GM12878 (cell line): Measurements from ENCODE around the gene BAZ1B. TPM values are rescaled to one million over a fixed set of nuclear protein-coding genes. Genes with fewer than 3 reads are reported as not detected.

Source experiments
- ATAC-seq: fragments of 200-7000 bp; cut with Tn5 transposase; 3 replicates; pipeline ENCODE4 v1.9.1; 2020; ENCODE audit warnings: mild to moderate bottlenecking, moderate library complexity
- BruUV-seq: library from RNA; stranded (reverse); fragments of 400-500 nt; replicated peaks from 2 replicates; lab custom pipeline; 2021; lab: Mats Ljungman, UMichigan
- CTCF ChIA-PET: fragments of 300-600 bp; sonication (Branson Sonifier 250); formaldehyde crosslinking; extraction: SDS; loops from one replicate; lab custom pipeline; 2021; ENCODE audit warnings: inconsistent platforms; lab: Yijun Ruan, JAX
- POLR2A ChIA-PET: fragments of 350-600 bp; formaldehyde crosslinking; extraction: SDS; loops from one replicate; lab custom pipeline; 2021; ENCODE audit warnings: inconsistent platforms; lab: Charles Lee
- RAD21 ChIA-PET: fragments of 300-600 bp; sonication (Branson Sonifier 250); formaldehyde crosslinking; loops from one replicate; lab custom pipeline; 2023; ENCODE audit warnings: antibody characterized with exemption; ENCODE audit not compliant: unreplicated experiment; lab: Charles Lee
- SMC1A ChIA-PET: fragments of 300-600 bp; sonication (Branson Sonifier 250); formaldehyde crosslinking; loops from one replicate; lab custom pipeline; 2023; ENCODE audit not compliant: unreplicated experiment, uncharacterized antibody; lab: Charles Lee
- DNase-seq: peaks from one replicate; pipeline ENCODE4 v3.0.0-alpha.2; 2011; ENCODE audit warnings: low read depth, low spot score
- FAIRE-seq: peaks from 3 replicates; lab custom pipeline; 2011; peaks lifted over from hg19 to GRCh38; lab: Jason Lieb, UNC
- H2AFZ ChIP-seq: 2 replicates; pipeline ENCODE4 v1.6.0; 2011; ENCODE audit warnings: low read depth, low read length, control low read depth; ENCODE audit not compliant: control insufficient read depth
- H3K27ac ChIP-seq: 2 replicates; pipeline ENCODE4 v1.5.1; 2011; ENCODE audit warnings: control low read depth; ENCODE audit not compliant: control insufficient read depth, insufficient read depth
- H3K27me3 ChIP-seq, 2 experiments: replicated peaks in 1 of 2; 2 replicates each; pipeline versions ENCODE4 v1.6.0 to v1.6.1; 2011; ENCODE audit warnings: low read length in 1 of 2; ENCODE audit not compliant: control insufficient read depth in 2 of 2, insufficient read depth in 2 of 2
- H3K36me3 ChIP-seq, 2 experiments: 2 replicates each; pipeline ENCODE4 v1.5.1; 2011; ENCODE audit warnings: low read length in 1 of 2; ENCODE audit not compliant: control insufficient read depth in 2 of 2, insufficient read depth in 2 of 2
- H3K4me1 ChIP-seq: 2 replicates; pipeline ENCODE4 v1.6.1; 2011; ENCODE audit warnings: mild to moderate bottlenecking, low read length, moderate library complexity, mixed read lengths; ENCODE audit not compliant: control insufficient read depth, insufficient read depth
- H3K4me2 ChIP-seq: 2 replicates; pipeline ENCODE4 v1.6.0; 2011; ENCODE audit warnings: control low read depth; ENCODE audit not compliant: control insufficient read depth, insufficient read depth
- H3K4me3 ChIP-seq: fragments of 200-600 bp; sonication (generic); 2 replicates; pipeline ENCODE4 v1.5.1; 2016
- H3K79me2 ChIP-seq: 2 replicates; pipeline ENCODE4 v1.6.0; 2011; ENCODE audit warnings: low read length; ENCODE audit not compliant: control insufficient read depth, insufficient read depth
- H3K9ac ChIP-seq: 2 replicates; pipeline ENCODE4 v1.8.0; 2011; ENCODE audit warnings: low read length, control low read depth, mixed read lengths; ENCODE audit not compliant: control insufficient read depth, insufficient read depth
- H3K9me3 ChIP-seq: replicated peaks from 3 replicates; pipeline ENCODE4 v1.5.1; 2011; ENCODE audit warnings: mild to moderate bottlenecking, low read length; ENCODE audit not compliant: control insufficient read depth, insufficient read depth
- H4K20me1 ChIP-seq: 2 replicates; pipeline ENCODE4 v1.6.0; 2011; ENCODE audit not compliant: control insufficient read depth, insufficient read depth
- CBX3 ChIP-seq: fragments of 200-600 bp; sonication (generic); IDR thresholded peaks from 2 replicates; pipeline ENCODE4 v1.6.1; 2016; ENCODE audit warnings: low read depth, borderline replicate concordance
- CREB1 ChIP-seq: IDR thresholded peaks from 2 replicates; pipeline ENCODE4 v1.6.1; 2012; ENCODE audit warnings: low read depth, mild to moderate bottlenecking, inconsistent platforms
- EGR1 ChIP-seq, 2 experiments: IDR thresholded peaks; 1 replicate in 1 of 2; 2 replicates in 1 of 2; pipeline ENCODE4 v1.6.1; 2011 to 2012; ENCODE audit warnings: low read depth in 2 of 2, low read length in 2 of 2, borderline replicate concordance in 1 of 2, mild to moderate bottlenecking in 1 of 2, moderate library complexity in 1 of 2
- GATAD2B ChIP-seq: fragments of 450-650 bp; conservative IDR thresholded peaks from 2 replicates; pipeline ENCODE4 v1.6.1; 2017; ENCODE audit warnings: low read depth, mild to moderate bottlenecking, moderate library complexity
- KLF5 ChIP-seq: fragments of 450-650 bp; IDR thresholded peaks from 2 replicates; pipeline ENCODE4 v1.6.1; 2014; ENCODE audit warnings: mild to moderate bottlenecking; ENCODE audit not compliant: partially characterized antibody
- NFYB ChIP-seq: IDR thresholded peaks from 2 replicates; pipeline ENCODE4 v1.6.1; 2011; ENCODE audit warnings: low read depth, mild to moderate bottlenecking, low read length, improper control_type of control experiment, moderate library complexity; ENCODE audit not compliant: insufficient read depth
- WGBS: methylation state at CpG from one replicate; pipeline ENCODE4 v1.1.6; 2016; ENCODE audit warnings: low lambda C conversion rate; ENCODE audit not compliant: insufficient replicate concordance, insufficient coverage; ENCODE audit errors: missing lambda C conversion rate; 5-methylcytosine and 5-hydroxymethylcytosine counted together
- in situ Hi-C: fragments of 300-500 bp; cut with MboI; formaldehyde crosslinking; loops from 9 replicates; pipeline ENCODE4 v1.14.3; 2018; ENCODE audit warnings: mixed read lengths
- intact Hi-C: fragments of 100-400 bp; cut with micrococcal nuclease; formaldehyde crosslinking; loops from one replicate; pipeline ENCODE4 v1.14.2; 2022; ENCODE audit not compliant: unreplicated experiment
- polyA plus RNA-seq, 11 experiments: library from polyadenylated mRNA; depleted of rRNA in 4 of 11; unstranded in 6 of 11; stranded (reverse) in 5 of 11; fragments of >200 nt; fragmentation: Nextera tagmentation in 4 of 11; fragmentation: Illumina TruSeq in 1 of 11; extraction: Ambion mirVana in 4 of 11; extraction: Trizol in 1 of 11; gene quantifications; 1 replicate in 1 of 11; 2 replicates in 10 of 11; pipeline versions ENCODE4 v1.2.1 to v1.2.3, GENCODE V29; 2011 to 2016; ENCODE audit warnings: inconsistent platforms in 2 of 11, missing spikeins in 2 of 11, low read depth in 1 of 11
- total RNA-seq, 4 experiments: library from RNA; depleted of rRNA in 3 of 4; stranded (reverse); fragments of >200 nt in 3 of 4; fragmentation: Illumina TruSeq in 1 of 4; extraction: Trizol in 1 of 4; gene quantifications; 2 replicates each; pipeline versions ENCODE4 v1.2.1 to v1.2.3, GENCODE V29; 2013 to 2021
- TF ChIP-seq, protein P1 (sequence below): IDR thresholded peaks from 2 replicates; pipeline ENCODE4 v1.6.1; 2012; ENCODE audit warnings: low read length, inconsistent platforms
- TF ChIP-seq, protein P2 (sequence below): IDR thresholded peaks from 2 replicates; pipeline ENCODE4 v1.6.1; 2011; ENCODE audit warnings: borderline replicate concordance, low read depth, mild to moderate bottlenecking, moderate library complexity, low read length; ENCODE audit not compliant: insufficient read depth, poor library complexity, severe bottlenecking
- TF ChIP-seq, protein P3 (sequence below): fragments of 450-650 bp; formaldehyde crosslinking; IDR thresholded peaks from 2 replicates; pipeline ENCODE4 v1.4.0; 2020; ENCODE audit warnings: mild to moderate bottlenecking, moderate library complexity
- TF ChIP-seq, protein P4 (sequence below): IDR thresholded peaks from 2 replicates; pipeline ENCODE4 v1.6.1; 2012; ENCODE audit warnings: improper control_type of control experiment, low read depth, low read length; ENCODE audit not compliant: insufficient replicate concordance

The BAZ1B gene
- total and polyA plus RNA-seq, 10 of the 15 experiments (the other 5 are each of a cell fraction or from before 2014, with no cell fraction given): 14.0 to 77.4 (median 36.2) TPM

DNA sequence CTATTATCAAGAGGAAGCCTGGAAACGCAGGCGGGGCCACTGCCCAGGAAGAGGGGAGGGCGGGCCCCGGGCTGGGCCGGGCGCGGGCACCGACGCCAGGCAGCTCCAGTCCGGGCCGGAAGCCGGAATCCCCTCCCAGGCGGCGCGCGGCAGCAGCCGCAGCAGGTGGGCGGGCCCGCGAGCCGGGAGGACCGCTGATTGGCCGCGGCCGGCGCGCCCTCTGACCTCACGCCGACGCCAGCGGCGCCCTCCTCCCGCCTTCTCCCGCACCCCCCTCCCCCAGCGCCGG lies 35.0 kb upstream of the BAZ1B start:
- H3K36me3 ChIP-seq: no peaks in the 10 kb centered on the region
- ChIA-PET RAD21 (interaction anchor here (0.6 to 4.1 kb wide), 5 partner anchors 21 to 60 kb away, joined by 3 to 21 read pairs (median 4); partner anchors contain the start of genes BAZ1B and TBL2), SMC1A (interaction anchor here (1.1 to 1.5 kb wide), 3 partner anchors 9 to 36 kb away, joined by 3 to 5 read pairs (median 4); no protein-coding TSS in a partner anchor), CTCF (interaction anchor here (1.5 to 1.8 kb wide), 2 partner anchors 31 to 35 kb away, joined by 4 to 8 read pairs; partner anchors contain the start of gene BAZ1B), POLR2A (interaction anchor here (0.6 to 3.7 kb wide), 5 partner anchors 10 to 39 kb away, joined by 3 to 41 read pairs (median 3); partner anchors contain the start of genes BAZ1B and TBL2)
- no peaks in the 10 kb centered on the region for H3K27me3 ChIP-seq
- H3K9me3 ChIP-seq: no peaks in the 10 kb centered on the region
- H2AFZ ChIP-seq: peak overlapping the region; percentile 70; the same call in 1 of the 2 replicates
- intact Hi-C loops: loop anchor here (1.0 to 2.0 kb wide), 2 partner anchors 22 to 35 kb away; partner anchors contain the start of genes BAZ1B and TBL2
- ATAC-seq: peak; percentile 98
- peak; percentile 47 for DNase-seq
- H3K4me2 ChIP-seq: peak overlapping the region; percentile 72
- peaks cover 36% of the 10 kb centered on the region for H3K79me2 ChIP-seq
- FAIRE-seq: peak; percentile 38
- 0% methylated on average over 4 of the region's 36 CpGs for WGBS
- H3K4me1 ChIP-seq: peaks cover 18% of the 10 kb centered on the region
- H4K20me1 ChIP-seq: no peaks in the 10 kb centered on the region
- peak overlapping the region; percentile 98 for H3K4me3 ChIP-seq
- in situ Hi-C loops: no loop called here
- H3K9ac ChIP-seq: peak overlapping the region; percentile 91
- BruUV-seq: no TSS peak
- peak overlapping the region; percentile 97 for H3K27ac ChIP-seq
- TF ChIP-seq NFYB: peak; percentile 83; the same call in 1 of the 2 replicates
- TF ChIP-seq KLF5: peak; percentile 11
- peak; percentile 88 for TF ChIP-seq CREB1
- TF ChIP-seq, protein P1, sequence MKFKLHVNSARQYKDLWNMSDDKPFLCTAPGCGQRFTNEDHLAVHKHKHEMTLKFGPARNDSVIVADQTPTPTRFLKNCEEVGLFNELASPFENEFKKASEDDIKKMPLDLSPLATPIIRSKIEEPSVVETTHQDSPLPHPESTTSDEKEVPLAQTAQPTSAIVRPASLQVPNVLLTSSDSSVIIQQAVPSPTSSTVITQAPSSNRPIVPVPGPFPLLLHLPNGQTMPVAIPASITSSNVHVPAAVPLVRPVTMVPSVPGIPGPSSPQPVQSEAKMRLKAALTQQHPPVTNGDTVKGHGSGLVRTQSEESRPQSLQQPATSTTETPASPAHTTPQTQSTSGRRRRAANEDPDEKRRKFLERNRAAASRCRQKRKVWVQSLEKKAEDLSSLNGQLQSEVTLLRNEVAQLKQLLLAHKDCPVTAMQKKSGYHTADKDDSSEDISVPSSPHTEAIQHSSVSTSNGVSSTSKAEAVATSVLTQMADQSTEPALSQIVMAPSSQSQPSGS: no peak
- peak in 1 of 2 experiments; percentile 52; a peak in 1 of 3 replicates for TF ChIP-seq EGR1 (IDR thresholded peaks at IDR 0.05; ENCODE audit: borderline replicate concordance in 1 of 2, low read depth in 2 of 2, low read length in 2 of 2)
- TF ChIP-seq CBX3: no peak
- TF ChIP-seq, protein P2, sequence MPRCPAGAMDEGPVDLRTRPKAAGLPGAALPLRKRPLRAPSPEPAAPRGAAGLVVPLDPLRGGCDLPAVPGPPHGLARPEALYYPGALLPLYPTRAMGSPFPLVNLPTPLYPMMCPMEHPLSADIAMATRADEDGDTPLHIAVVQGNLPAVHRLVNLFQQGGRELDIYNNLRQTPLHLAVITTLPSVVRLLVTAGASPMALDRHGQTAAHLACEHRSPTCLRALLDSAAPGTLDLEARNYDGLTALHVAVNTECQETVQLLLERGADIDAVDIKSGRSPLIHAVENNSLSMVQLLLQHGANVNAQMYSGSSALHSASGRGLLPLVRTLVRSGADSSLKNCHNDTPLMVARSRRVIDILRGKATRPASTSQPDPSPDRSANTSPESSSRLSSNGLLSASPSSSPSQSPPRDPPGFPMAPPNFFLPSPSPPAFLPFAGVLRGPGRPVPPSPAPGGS: peak; percentile 6
- peak; percentile 43; the same call in 1 of the 2 replicates for TF ChIP-seq GATAD2B
- TF ChIP-seq, protein P3, sequence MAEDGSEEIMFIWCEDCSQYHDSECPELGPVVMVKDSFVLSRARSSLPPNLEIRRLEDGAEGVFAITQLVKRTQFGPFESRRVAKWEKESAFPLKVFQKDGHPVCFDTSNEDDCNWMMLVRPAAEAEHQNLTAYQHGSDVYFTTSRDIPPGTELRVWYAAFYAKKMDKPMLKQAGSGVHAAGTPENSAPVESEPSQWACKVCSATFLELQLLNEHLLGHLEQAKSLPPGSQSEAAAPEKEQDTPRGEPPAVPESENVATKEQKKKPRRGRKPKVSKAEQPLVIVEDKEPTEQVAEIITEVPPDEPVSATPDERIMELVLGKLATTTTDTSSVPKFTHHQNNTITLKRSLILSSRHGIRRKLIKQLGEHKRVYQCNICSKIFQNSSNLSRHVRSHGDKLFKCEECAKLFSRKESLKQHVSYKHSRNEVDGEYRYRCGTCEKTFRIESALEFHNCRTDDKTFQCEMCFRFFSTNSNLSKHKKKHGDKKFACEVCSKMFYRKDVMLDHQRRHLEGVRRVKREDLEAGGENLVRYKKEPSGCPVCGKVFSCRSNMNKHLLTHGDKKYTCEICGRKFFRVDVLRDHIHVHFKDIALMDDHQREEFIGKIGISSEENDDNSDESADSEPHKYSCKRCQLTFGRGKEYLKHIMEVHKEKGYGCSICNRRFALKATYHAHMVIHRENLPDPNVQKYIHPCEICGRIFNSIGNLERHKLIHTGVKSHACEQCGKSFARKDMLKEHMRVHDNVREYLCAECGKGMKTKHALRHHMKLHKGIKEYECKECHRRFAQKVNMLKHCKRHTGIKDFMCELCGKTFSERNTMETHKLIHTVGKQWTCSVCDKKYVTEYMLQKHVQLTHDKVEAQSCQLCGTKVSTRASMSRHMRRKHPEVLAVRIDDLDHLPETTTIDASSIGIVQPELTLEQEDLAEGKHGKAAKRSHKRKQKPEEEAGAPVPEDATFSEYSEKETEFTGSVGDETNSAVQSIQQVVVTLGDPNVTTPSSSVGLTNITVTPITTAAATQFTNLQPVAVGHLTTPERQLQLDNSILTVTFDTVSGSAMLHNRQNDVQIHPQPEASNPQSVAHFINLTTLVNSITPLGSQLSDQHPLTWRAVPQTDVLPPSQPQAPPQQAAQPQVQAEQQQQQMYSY: no peak
- TF ChIP-seq, protein P4, sequence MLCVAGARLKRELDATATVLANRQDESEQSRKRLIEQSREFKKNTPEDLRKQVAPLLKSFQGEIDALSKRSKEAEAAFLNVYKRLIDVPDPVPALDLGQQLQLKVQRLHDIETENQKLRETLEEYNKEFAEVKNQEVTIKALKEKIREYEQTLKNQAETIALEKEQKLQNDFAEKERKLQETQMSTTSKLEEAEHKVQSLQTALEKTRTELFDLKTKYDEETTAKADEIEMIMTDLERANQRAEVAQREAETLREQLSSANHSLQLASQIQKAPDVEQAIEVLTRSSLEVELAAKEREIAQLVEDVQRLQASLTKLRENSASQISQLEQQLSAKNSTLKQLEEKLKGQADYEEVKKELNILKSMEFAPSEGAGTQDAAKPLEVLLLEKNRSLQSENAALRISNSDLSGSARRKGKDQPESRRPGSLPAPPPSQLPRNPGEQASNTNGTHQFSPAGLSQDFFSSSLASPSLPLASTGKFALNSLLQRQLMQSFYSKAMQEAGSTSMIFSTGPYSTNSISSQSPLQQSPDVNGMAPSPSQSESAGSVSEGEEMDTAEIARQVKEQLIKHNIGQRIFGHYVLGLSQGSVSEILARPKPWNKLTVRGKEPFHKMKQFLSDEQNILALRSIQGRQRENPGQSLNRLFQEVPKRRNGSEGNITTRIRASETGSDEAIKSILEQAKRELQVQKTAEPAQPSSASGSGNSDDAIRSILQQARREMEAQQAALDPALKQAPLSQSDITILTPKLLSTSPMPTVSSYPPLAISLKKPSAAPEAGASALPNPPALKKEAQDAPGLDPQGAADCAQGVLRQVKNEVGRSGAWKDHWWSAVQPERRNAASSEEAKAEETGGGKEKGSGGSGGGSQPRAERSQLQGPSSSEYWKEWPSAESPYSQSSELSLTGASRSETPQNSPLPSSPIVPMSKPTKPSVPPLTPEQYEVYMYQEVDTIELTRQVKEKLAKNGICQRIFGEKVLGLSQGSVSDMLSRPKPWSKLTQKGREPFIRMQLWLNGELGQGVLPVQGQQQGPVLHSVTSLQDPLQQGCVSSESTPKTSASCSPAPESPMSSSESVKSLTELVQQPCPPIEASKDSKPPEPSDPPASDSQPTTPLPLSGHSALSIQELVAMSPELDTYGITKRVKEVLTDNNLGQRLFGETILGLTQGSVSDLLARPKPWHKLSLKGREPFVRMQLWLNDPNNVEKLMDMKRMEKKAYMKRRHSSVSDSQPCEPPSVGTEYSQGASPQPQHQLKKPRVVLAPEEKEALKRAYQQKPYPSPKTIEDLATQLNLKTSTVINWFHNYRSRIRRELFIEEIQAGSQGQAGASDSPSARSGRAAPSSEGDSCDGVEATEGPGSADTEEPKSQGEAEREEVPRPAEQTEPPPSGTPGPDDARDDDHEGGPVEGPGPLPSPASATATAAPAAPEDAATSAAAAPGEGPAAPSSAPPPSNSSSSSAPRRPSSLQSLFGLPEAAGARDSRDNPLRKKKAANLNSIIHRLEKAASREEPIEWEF: no peak
